Hematopoietic multipotent progenitor cell treated with erythropoietin and hydrocortisone succinate and interleukin-3 and kit ligand, for 4 days (in vitro differentiated cells): ENCODE results near the gene CREBRF.
"Not testable (repeated sequence)": the region's sequence is repeated elsewhere in the genome, so short reads cannot be mapped to it uniquely, and the experiment has no call there.

Source experiments
- DNase-seq: peaks from one replicate; pipeline ENCODE4 v3.0.0-alpha.2; 2015

The CREBRF gene

DNA sequence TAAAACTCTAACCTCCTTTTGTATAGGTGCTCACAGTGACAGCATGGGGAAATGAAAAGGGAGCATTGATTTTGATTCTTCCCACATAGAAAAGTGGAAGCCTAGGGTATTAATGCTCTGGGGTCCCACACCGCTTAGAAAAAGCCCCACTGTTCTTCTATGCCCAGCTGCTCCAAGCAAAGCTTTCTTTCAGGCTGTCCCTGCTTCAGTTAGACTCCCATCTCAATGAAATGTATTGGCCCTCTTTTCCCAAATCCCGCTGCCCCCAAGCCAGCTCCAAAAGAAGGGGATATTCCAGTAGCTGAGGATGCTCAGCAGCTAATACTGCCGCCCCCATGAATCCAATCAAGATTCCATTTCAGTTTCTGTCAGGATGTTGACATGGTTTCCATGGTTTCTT is 17.0 kb upstream of the CREBRF start:
- DNase-seq: no peak

DNA sequence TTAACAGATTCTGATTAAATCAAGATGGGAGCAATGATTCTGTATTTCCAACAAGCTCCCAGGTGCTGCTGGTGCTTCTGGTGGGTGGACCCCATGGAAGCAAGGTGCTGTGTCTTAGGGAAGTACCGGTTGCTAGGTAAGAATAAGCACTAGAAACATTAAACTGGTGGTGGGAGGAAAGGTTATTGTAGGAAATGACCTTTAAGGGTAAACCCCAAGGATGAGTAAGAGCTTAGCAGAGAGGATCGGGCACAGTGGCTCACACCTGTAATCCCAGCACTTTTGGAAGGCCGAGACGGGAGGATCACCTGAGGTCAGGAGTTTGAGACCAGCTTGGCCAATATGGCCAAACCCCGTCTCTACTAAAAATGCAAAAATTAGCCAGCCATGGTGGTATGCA is 16.2 kb upstream of the CREBRF start:
- no peak for DNase-seq

- DNase-seq: peak; percentile 54
These were observed 14.0 kb upstream of the CREBRF start for GRCh38 chr5:173041881-173042762.

GRCh38 chr5:173042763-173043107 is 13.4 kb upstream of the CREBRF start:
- no peak for DNase-seq

- DNase-seq: no peak
These were observed 10.7 kb upstream of the CREBRF start for GRCh38 chr5:173045474-173045873.

DNA sequence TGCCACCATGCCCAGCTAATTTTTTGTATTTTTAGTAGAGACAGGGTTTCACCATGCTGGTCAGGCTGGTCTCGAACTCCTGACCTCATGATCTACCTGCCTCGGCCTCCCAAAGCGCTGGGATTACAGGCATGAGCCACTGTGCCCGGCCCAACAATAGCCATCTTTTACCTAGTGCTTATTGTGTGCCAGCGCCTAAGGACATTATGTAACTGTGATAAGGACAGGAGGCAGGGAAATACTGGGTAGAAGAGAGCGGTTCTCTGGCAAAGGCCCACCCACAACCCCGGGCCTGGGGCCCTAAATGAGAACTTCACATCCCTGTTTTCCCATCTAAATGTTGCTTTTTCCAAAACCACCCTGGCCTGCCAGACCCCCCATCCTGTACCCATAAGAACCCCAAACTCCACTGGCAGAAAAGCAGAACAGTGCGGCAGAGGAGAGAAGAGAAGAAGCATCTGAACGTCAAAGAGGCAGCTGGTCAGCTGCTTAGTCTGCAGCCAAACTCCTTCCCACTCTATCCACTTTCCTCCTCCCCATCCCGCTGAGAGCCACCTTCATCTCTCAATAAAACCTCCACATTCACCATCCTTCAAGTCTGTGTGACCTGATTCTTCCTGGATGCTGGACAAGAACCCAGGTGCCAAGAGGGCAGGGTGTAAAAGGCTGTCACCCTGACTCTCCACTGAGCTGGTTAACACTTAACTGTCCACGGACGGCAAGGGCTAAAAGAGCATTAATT is 8.9 kb upstream of the CREBRF start:
- not testable (repeated sequence) for DNase-seq

DNA sequence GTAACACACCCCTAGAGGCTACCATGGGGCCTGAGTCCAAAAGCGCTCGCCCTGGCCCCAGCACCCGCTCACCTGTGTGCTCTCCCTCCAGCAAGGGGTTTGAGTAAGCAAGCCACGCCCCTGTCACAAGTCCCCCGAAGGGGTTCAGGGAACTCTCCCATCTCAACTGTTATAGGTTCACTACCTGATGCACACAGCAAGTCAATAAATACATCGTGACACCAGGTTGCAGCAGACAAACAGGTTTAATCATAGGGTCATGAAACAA is 8.4 kb upstream of the CREBRF start:
- no peak for DNase-seq

DNA sequence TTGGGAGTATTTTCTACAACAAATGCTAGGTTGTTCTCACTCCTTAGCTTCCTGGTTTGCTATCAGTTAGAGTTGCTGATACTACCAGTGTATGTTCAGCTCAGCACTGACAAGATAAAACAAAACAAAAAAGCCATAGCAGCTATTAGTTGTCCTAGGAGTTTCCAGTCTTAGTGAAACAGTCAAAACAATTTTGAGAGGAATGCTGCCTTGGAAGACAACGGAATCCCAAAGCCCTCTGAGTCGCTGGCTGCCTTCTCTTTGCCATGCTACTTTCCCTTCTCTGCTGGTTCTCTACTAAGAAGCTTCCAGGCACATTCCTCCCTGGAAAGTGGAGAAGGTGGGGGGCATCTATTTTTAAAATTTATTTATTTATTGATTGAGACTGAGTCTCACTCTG is 5.4 kb upstream of the CREBRF start:
- no peak for DNase-seq

GRCh38 chr5:173051746-173052145 is 4.4 kb upstream of the CREBRF start:
- no peak for DNase-seq

GRCh38 chr5:173053041-173053440 is 3.1 kb upstream of the CREBRF start:
- DNase-seq: no peak

- no peak for DNase-seq
These were observed 970 bp upstream of the CREBRF start for GRCh38 chr5:173055042-173055721.

DNA sequence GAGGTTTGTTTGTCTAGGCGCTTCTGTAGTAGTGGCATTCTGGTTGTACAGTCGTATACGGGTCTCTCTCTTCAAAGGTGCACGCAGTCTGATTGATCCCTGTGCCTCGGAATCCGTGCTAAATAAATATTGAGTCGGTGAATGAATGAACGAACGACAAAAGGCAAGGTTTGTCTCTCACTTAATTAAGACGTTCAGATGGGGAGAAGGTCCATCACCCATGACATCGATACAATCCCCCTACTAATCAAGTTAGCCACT is 500 bp upstream of the CREBRF start:
- DNase-seq: no peak

DNA sequence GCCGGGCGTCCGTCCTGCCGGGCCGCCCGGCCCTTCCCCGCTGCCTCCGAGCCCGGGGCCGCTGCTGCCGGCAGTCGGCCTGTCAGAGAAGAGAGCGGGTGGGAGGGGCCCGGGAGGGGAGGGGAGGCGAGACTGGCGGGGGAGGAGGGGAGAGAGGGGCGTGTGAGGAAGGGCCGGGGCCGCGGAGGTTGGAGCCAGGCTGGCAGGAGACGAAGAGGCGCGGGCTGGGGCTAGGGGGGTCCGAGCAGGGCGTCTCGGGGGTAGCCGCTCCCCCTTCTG is 570 bp downstream of the CREBRF start:
- no peak for DNase-seq

DNA sequence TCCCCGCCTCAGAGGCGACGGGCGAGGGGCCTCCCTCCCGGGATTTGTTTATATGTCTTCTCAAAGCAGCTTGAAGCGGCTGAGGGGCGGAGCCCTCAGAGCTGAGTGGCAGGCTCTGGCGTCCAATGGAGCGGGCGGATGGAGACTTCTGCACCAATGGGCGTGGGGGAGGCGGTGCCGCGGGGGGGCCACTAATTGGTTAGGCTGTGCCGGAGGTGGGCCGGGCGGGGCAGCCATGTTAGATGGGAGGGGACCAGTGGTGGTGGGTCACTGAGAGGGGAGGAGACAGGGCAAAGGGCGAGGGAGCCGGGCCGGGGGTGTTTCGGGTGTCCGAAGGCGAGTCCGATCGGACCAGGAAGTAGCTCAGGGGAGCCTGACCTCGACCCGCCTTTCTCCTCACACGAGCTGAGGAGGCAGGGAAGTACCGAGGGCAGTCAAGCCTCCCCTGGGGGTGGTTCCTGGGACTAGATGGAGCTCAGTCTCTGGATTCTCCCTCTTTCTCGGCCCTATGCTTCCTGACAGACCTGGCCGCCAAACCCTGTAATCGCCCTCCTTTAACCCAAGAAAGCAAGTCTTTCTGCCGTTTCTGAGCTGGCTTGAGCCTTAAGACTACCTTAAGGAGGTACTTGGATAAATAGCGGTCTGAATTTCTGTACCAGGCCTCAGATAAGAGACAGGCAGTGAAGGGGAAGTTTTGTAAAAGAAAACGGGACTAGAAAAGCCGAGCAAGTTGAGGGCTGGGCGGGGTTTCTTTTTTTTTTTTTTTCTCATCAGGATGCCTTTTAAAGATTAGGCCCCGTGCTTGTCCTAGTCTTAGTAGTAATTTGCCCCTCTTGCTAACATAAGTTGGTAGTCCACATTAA is 1.1 kb downstream of the CREBRF start:
- DNase-seq: peak; percentile 99

DNA sequence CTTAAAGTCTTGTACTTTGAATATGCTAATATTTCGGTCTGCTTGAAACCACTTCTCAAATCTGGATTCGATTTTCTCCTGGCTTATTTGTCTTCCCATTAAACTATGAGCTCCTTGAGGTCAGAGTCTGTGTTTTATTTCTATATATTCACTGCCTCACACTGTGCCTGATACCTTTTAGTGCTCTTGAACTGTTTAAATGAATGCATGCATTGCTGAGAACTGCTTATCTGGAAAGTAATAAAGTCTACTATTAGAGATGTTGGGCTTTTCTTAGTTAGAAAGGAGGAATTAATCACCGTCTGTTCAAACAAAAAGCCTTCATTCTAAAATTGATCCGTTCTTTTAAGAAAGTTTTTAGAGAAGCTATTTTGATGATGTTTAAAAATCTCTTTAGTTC is 6.0 kb downstream of the CREBRF start:
- DNase-seq: no peak

DNA sequence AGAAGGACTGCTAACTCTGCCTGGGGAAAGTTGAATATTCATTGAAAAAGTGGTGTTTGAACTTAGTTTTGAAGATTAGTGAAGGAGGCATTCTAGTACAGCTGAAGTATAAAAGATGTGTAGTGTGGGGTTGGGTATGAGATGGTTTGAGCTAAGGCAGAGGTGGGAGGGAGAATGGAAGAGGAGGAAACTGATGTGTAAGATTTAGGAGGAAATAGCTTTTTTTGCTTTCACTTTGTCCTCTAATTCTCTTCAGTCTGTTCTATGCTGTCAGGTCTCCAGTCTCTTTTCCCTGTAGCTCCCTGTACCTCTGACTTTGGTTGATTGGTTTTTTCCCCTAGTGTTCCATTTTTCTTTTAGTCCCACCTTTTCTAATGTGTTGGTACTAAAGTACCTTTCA is 9.0 kb downstream of the CREBRF start:
- DNase-seq: peak; percentile 21

GRCh38 chr5:173069671-173070070 is 13.5 kb downstream of the CREBRF start:
- DNase-seq: peak; percentile 78

DNA sequence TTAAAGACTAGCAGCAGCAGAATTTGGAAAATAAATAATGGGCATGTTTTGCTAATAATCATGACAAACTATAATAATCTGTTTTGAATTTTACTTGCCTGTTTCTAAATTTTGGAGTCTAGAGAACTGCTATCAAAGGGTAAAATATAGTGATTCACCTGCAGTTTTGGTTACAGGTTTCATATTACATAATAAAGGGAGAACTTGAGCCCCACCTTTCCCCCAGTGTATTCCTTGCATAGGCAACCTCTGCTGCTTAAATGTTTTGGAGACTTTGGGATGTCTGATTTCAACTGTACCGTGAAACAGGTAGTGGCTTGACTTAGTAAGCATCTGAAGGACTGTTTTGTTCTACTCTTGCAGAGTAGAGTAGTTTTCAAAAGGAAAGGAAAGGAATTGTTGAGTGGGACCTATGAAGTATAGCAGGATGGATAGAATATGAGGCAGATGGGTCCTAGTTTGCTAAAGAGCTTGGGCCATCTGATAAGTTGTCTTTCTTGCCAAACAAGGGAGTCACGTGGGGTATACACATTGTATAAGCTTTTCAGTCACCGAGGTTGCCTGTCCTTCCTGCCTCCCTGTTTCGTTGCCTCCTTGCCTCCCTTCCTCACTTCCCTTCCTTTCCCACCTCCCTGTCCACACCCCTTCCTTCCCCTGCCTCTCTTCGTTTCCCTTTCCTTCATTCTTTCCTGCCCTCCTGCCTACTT is 19.1 kb downstream of the CREBRF start:
- DNase-seq: no peak

DNA sequence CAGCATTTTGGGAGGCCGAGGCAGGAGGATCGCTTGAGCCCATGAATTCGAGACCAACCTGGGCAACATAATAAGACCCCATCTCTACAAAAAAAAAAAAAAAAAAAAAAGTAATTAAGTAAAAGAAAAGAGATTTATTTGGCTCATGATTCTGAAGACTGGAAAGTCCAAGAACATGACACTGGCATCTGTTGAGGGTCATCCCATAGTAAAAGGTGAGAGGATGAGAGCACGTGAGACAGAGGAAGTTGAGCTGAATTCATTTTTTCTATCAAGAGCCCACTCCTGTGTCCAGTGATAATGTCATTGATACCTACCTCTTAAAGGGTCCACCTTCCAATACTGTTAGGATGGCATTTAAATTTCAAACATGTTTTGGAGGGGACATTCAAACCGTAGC is 19.8 kb downstream of the CREBRF start:
- no peak for DNase-seq

DNA sequence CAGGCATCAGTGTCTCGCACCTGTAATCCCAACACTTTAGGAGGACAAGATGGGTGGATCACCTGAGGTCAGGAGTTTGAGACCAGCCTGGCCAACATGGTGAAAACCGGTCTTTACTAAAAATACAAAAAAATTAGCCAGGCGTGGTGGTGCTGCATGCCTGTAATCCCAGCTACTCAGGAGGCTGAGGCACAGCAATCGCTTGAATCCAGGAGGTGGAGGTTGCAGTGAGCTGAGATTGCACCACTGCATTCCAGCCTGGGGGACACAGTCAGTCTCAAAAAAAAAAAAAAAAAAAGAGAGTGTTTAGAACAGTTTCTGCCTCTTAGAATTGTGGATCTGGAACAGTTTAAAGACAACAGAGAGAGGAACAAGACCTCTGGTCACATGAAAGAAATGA is 20.3 kb downstream of the CREBRF start:
- DNase-seq: not testable (repeated sequence)

- DNase-seq: no peak
These were observed 22.7 kb downstream of the CREBRF start for GRCh38 chr5:173078878-173079277.

DNA sequence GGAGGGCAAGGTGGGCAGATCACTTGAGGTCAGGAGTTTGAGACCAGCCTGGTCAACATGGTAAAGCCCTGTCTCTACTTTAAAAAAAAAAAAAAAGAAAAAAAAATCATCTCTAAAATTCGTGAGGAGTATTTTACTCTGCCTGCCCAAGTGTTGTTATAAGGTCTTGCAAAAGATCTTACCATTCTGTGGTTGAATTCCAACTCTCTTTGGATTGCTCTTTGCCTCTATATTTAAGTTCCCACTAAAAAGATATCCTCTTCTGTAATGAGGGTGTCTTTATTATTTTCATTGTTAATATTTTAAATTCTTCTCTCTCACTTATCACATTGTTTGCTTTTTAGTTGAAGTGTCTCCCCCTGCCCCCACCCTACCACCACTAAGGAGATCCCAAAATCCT is 33.4 kb downstream of the CREBRF start:
- no peak for DNase-seq

- no peak for DNase-seq
These were observed 34.5 kb downstream of the CREBRF start for GRCh38 chr5:173090639-173091038.
